ENCODE data around the gene EEA1.

EEA1 gene

GRCh38 chr12:92908108-92908507 lies 21.0 kb downstream of the EEA1 start:
- ChIA-PET POLR2A (no interaction called here), CTCF (no interaction called here)
- no peak for TF ChIP-seq LEF1 (IDR thresholded peaks at IDR 0.05; ENCODE audit: borderline replicate concordance)
- no peak for TF ChIP-seq ZNF384 (IDR thresholded peaks at IDR 0.05)
- TF ChIP-seq SUZ12 (IDR thresholded peaks at IDR 0.05): no peak
- no peak for DNase-seq (ENCODE audit: extremely low spot score)

DNA sequence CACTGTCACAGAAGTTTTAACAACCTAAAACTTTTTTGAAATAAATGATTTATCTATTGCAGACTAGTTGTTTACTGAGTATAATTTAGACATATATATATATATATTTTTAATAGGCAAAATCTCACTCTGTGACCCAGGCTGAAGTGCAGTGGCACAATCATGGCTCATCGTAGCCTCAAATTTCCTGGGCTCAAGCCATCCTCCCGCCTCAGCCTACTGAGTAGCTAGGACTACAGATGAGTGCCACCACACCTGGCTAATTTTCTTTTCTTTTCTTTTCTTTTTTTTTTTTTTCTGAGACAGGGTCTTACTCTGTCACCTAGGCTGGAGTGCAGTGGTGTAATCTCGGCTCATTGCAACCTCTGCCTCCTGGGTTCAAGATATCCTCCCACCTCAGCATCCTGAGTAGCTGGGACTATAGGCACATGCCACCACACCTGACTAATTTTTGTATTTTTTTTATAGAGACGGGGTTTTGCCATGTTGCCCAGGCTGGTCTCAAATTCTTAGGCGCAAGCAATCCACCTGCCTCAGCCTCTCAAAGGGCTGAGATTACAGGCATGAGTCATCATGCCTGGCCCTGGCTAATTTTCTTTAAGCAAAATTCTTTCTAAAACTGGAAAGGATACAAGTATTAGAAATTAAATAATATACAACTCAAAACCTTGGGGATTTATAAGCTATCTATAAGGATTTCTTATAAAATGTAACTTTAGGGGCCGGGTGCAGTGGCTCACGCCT lies 23.1 kb downstream of the EEA1 start:
- CTCF ChIA-PET: no interaction called here
- no peak for DNase-seq (ENCODE audit: extremely low spot score)
- POLR2A ChIA-PET: no interaction called here
- TF ChIP-seq NFRKB (IDR thresholded peaks at IDR 0.05) (no peak), FOXA1 (IDR thresholded peaks at IDR 0.05) (no peak), FOXK2 (IDR thresholded peaks at IDR 0.05) (no peak), CTBP1 (IDR thresholded peaks at IDR 0.05; ENCODE audit: borderline replicate concordance) (no peak), L3MBTL2 (conservative IDR thresholded peaks at IDR 0.05) (no peak)

- no peak for DNase-seq (ENCODE audit: extremely low spot score)
- ChIA-PET POLR2A (no interaction called here), CTCF (interaction anchor here (0.7 kb wide), 1 partner anchor 120 kb away, joined by 7 read pairs; no protein-coding TSS in a partner anchor)
- TF ChIP-seq CTBP1 (IDR thresholded peaks at IDR 0.05; ENCODE audit: borderline replicate concordance) (no peak), LEF1 (IDR thresholded peaks at IDR 0.05; ENCODE audit: borderline replicate concordance) (no peak), SUZ12 (IDR thresholded peaks at IDR 0.05) (no peak), NFRKB (IDR thresholded peaks at IDR 0.05) (no peak), L3MBTL2 (conservative IDR thresholded peaks at IDR 0.05) (no peak), FOXA1 (IDR thresholded peaks at IDR 0.05) (no peak), ELF4 (IDR thresholded peaks at IDR 0.05) (no peak), TARDBP (IDR thresholded peaks at IDR 0.05) (no peak), FOXM1 (IDR thresholded peaks at IDR 0.05; ENCODE audit: borderline replicate concordance) (no peak), HDGF (IDR thresholded peaks at IDR 0.05; ENCODE audit: borderline replicate concordance) (no peak), BHLHE40 (IDR thresholded peaks at IDR 0.05; ENCODE audit: borderline replicate concordance) (no peak), FOXK2 (IDR thresholded peaks at IDR 0.05) (no peak), ZNF384 (IDR thresholded peaks at IDR 0.05) (no peak), SP1 (IDR thresholded peaks at IDR 0.05) (no peak), ARNT (IDR thresholded peaks at IDR 0.05) (no peak)
- TF ChIP-seq, protein P1, sequence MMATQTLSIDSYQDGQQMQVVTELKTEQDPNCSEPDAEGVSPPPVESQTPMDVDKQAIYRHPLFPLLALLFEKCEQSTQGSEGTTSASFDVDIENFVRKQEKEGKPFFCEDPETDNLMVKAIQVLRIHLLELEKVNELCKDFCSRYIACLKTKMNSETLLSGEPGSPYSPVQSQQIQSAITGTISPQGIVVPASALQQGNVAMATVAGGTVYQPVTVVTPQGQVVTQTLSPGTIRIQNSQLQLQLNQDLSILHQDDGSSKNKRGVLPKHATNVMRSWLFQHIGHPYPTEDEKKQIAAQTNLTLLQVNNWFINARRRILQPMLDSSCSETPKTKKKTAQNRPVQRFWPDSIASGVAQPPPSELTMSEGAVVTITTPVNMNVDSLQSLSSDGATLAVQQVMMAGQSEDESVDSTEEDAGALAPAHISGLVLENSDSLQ (IDR thresholded peaks at IDR 0.05): no peak
Observed at GRCh38 chr12:92905258-92905810, 23.8 kb downstream of the EEA1 start.

DNA sequence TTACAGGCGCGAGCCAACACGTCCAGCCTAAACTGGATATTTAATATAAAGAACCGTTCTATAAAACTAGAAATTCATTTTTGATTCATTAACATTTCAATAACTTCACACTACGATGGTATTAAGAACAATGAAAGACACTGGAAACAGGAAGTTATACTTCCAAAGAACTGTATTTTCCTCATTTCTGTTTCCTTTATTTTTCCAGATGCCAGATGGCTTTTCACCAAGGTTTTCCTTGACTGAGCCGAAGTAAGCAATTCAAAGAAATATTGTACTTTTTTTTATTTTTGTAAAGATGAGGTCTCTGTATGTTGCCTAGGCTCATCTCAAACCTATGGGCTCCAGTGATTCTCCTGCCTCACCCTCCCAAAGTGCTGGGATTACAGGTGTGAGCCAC lies 28.2 kb downstream of the EEA1 start:
- ChIA-PET CTCF (no interaction called here), POLR2A (no interaction called here)
- DNase-seq (ENCODE audit: extremely low spot score): no peak
- TF ChIP-seq L3MBTL2 (conservative IDR thresholded peaks at IDR 0.05): no peak
- TF ChIP-seq ARNT (IDR thresholded peaks at IDR 0.05): no peak
- TF ChIP-seq, protein P1 (IDR thresholded peaks at IDR 0.05): no peak
- no peak for TF ChIP-seq ZNF384 (IDR thresholded peaks at IDR 0.05)
- TF ChIP-seq SUZ12 (IDR thresholded peaks at IDR 0.05): no peak
- no peak for TF ChIP-seq FOXA1 (IDR thresholded peaks at IDR 0.05)
- TF ChIP-seq FOXM1 (IDR thresholded peaks at IDR 0.05; ENCODE audit: borderline replicate concordance): no peak
- TF ChIP-seq ELF4 (IDR thresholded peaks at IDR 0.05): no peak
- no peak for TF ChIP-seq TARDBP (IDR thresholded peaks at IDR 0.05)
- no peak for TF ChIP-seq HDGF (IDR thresholded peaks at IDR 0.05; ENCODE audit: borderline replicate concordance)
- TF ChIP-seq LEF1 (IDR thresholded peaks at IDR 0.05; ENCODE audit: borderline replicate concordance): no peak
- TF ChIP-seq FOXK2 (IDR thresholded peaks at IDR 0.05): no peak
- TF ChIP-seq NFRKB (IDR thresholded peaks at IDR 0.05): no peak
- TF ChIP-seq SP1 (IDR thresholded peaks at IDR 0.05): no peak

GRCh38 chr12:92899386-92900001 lies 29.6 kb downstream of the EEA1 start:
- ChIA-PET POLR2A (interaction anchor here (0.7 kb wide), 1 partner anchor 1226 kb away, joined by 3 read pairs; no protein-coding TSS in a partner anchor), CTCF (no interaction called here)
- DNase-seq (ENCODE audit: extremely low spot score): no peak
- TF ChIP-seq BHLHE40 (IDR thresholded peaks at IDR 0.05; ENCODE audit: borderline replicate concordance) (no peak), FOXM1 (IDR thresholded peaks at IDR 0.05; ENCODE audit: borderline replicate concordance) (no peak), L3MBTL2 (conservative IDR thresholded peaks at IDR 0.05) (no peak), FOXA1 (IDR thresholded peaks at IDR 0.05) (no peak), SUZ12 (IDR thresholded peaks at IDR 0.05) (no peak), CTBP1 (IDR thresholded peaks at IDR 0.05; ENCODE audit: borderline replicate concordance) (no peak), LEF1 (IDR thresholded peaks at IDR 0.05; ENCODE audit: borderline replicate concordance) (no peak), NFRKB (IDR thresholded peaks at IDR 0.05) (no peak), HDGF (IDR thresholded peaks at IDR 0.05; ENCODE audit: borderline replicate concordance) (no peak), FOXK2 (IDR thresholded peaks at IDR 0.05) (no peak), ELF4 (IDR thresholded peaks at IDR 0.05) (no peak), SP1 (IDR thresholded peaks at IDR 0.05) (no peak), TARDBP (IDR thresholded peaks at IDR 0.05) (no peak), ZNF384 (IDR thresholded peaks at IDR 0.05) (no peak)
- TF ChIP-seq, protein P1 (IDR thresholded peaks at IDR 0.05): no peak

- ChIA-PET POLR2A (no interaction called here), CTCF (no interaction called here)
- TF ChIP-seq SUZ12 (IDR thresholded peaks at IDR 0.05) (no peak), CTBP1 (IDR thresholded peaks at IDR 0.05; ENCODE audit: borderline replicate concordance) (no peak), FOXA1 (IDR thresholded peaks at IDR 0.05) (no peak), FOXK2 (IDR thresholded peaks at IDR 0.05) (no peak), ZNF384 (IDR thresholded peaks at IDR 0.05) (no peak), TARDBP (IDR thresholded peaks at IDR 0.05) (no peak), HDGF (IDR thresholded peaks at IDR 0.05; ENCODE audit: borderline replicate concordance) (no peak), BHLHE40 (IDR thresholded peaks at IDR 0.05; ENCODE audit: borderline replicate concordance) (no peak), LEF1 (IDR thresholded peaks at IDR 0.05; ENCODE audit: borderline replicate concordance) (no peak), NFRKB (IDR thresholded peaks at IDR 0.05) (no peak), FOXM1 (IDR thresholded peaks at IDR 0.05; ENCODE audit: borderline replicate concordance) (no peak), L3MBTL2 (conservative IDR thresholded peaks at IDR 0.05) (no peak), ARNT (IDR thresholded peaks at IDR 0.05) (no peak), SP1 (IDR thresholded peaks at IDR 0.05) (no peak), ELF4 (IDR thresholded peaks at IDR 0.05) (no peak)
- TF ChIP-seq, protein P1 (IDR thresholded peaks at IDR 0.05): no peak
- no peak for DNase-seq (ENCODE audit: extremely low spot score)
Observed at GRCh38 chr12:92898755-92899154, 30.3 kb downstream of the EEA1 start.

All from HEK293T (cell line).